H9 (cell line): Measurements from ENCODE around the gene INCENP. TPM values are rescaled to one million over a fixed set of nuclear protein-coding genes. Genes with fewer than 3 reads are reported as not detected.

Source experiments
- DNase-seq: peaks from one replicate; pipeline ENCODE4 v3.0.0-alpha.2; 2017
- H2AFZ ChIP-seq: one replicate; pipeline ENCODE4 v1.6.1; 2013; ENCODE audit warnings: mild to moderate bottlenecking, low read length, control low read depth, moderate library complexity
- H2AK5ac ChIP-seq: 2 replicates; pipeline ENCODE4 v1.6.1; 2013; ENCODE audit warnings: low read length, control low read depth, mixed read lengths; ENCODE audit not compliant: insufficient read length
- H2BK120ac ChIP-seq: one replicate; pipeline ENCODE4 v1.6.1; 2013; ENCODE audit warnings: low read depth, mild to moderate bottlenecking, low read length, control low read depth, inconsistent platforms; ENCODE audit not compliant: poor library complexity, severe bottlenecking
- H2BK12ac ChIP-seq: 2 replicates; pipeline ENCODE4 v1.6.1; 2013; ENCODE audit warnings: low read length, control low read depth, mixed read lengths, low read depth; ENCODE audit not compliant: insufficient read length
- H2BK15ac ChIP-seq: 2 replicates; pipeline ENCODE4 v1.6.1; 2013; ENCODE audit warnings: low read depth, low read length, control low read depth
- H2BK20ac ChIP-seq: one replicate; pipeline ENCODE4 v1.6.1; 2013; ENCODE audit warnings: low read depth, mild to moderate bottlenecking, low read length, control low read depth, inconsistent platforms; ENCODE audit not compliant: poor library complexity, severe bottlenecking
- H2BK5ac ChIP-seq: 2 replicates; pipeline ENCODE4 v1.6.1; 2013; ENCODE audit warnings: low read length, control low read depth, mixed read lengths; ENCODE audit not compliant: insufficient read length
- H3K14ac ChIP-seq: 2 replicates; pipeline ENCODE4 v1.6.1; 2013; ENCODE audit warnings: low read length, control low read depth; ENCODE audit not compliant: insufficient read depth
- H3K18ac ChIP-seq: 2 replicates; pipeline ENCODE4 v1.6.1; 2013; ENCODE audit warnings: low read depth, mild to moderate bottlenecking, mixed read lengths, low read length, control low read depth; ENCODE audit not compliant: insufficient read length
- H3K23ac ChIP-seq: 2 replicates; pipeline ENCODE4 v1.6.1; 2013; ENCODE audit warnings: low read length, control low read depth, mixed read lengths, low read depth; ENCODE audit not compliant: insufficient read length
- H3K23me2 ChIP-seq: 2 replicates; pipeline ENCODE4 v1.6.1; 2013; ENCODE audit warnings: low read depth, mild to moderate bottlenecking, mixed read lengths, low read length, control low read depth; ENCODE audit not compliant: insufficient read length, poor library complexity, severe bottlenecking
- H3K27ac ChIP-seq: 2 replicates; pipeline ENCODE4 v1.5.1; 2013; ENCODE audit warnings: low read length, control low read depth, mixed read lengths, low read depth; ENCODE audit not compliant: insufficient read length
- H3K27me3 ChIP-seq: 2 replicates; pipeline ENCODE4 v1.6.1; 2013; ENCODE audit warnings: low read length, control low read depth, inconsistent platforms; ENCODE audit not compliant: insufficient read depth
- H3K4ac ChIP-seq: 2 replicates; pipeline ENCODE4 v1.6.1; 2013; ENCODE audit warnings: low read depth, mild to moderate bottlenecking, control low read depth, inconsistent platforms, low read length, moderate library complexity
- H3K4me1 ChIP-seq: 2 replicates; pipeline ENCODE4 v1.6.1; 2013; ENCODE audit warnings: low read length, control low read depth, inconsistent platforms; ENCODE audit not compliant: insufficient read depth
- H3K4me2 ChIP-seq: 2 replicates; pipeline ENCODE4 v1.6.1; 2013; ENCODE audit warnings: low read length, control low read depth, mixed read lengths; ENCODE audit not compliant: insufficient read length, insufficient read depth
- H3K56ac ChIP-seq: 2 replicates; pipeline ENCODE4 v1.6.1; 2013; ENCODE audit warnings: low read depth, mild to moderate bottlenecking, mixed read lengths, low read length, control low read depth; ENCODE audit not compliant: insufficient read length
- H3K79me1 ChIP-seq: 2 replicates; pipeline ENCODE4 v1.6.1; 2013; ENCODE audit warnings: low read depth, mild to moderate bottlenecking, moderate library complexity, low read length, control low read depth, inconsistent platforms; ENCODE audit not compliant: insufficient read depth, poor library complexity, severe bottlenecking
- H3K79me2 ChIP-seq: 2 replicates; pipeline ENCODE4 v1.6.1; 2013; ENCODE audit warnings: low read length, control low read depth, inconsistent platforms; ENCODE audit not compliant: insufficient read depth
- H3K9ac ChIP-seq: 2 replicates; pipeline ENCODE4 v1.6.1; 2013; ENCODE audit warnings: low read length, control low read depth, mixed read lengths; ENCODE audit not compliant: insufficient read length; ENCODE audit errors: extremely low read depth
- H3K9me3 ChIP-seq: one replicate; pipeline ENCODE4 v1.6.1; 2013; ENCODE audit warnings: low read depth, low read length, inconsistent platforms; ENCODE audit not compliant: control insufficient read depth
- H3T11ph ChIP-seq: one replicate; pipeline ENCODE4 v1.6.1; 2013; ENCODE audit warnings: mild to moderate bottlenecking, low read length, control low read depth, inconsistent platforms
- H4K20me1 ChIP-seq: one replicate; pipeline ENCODE4 v1.6.1; 2013; ENCODE audit not compliant: control insufficient read depth, insufficient read length, insufficient read depth
- H4K5ac ChIP-seq: 2 replicates; pipeline ENCODE4 v1.6.1; 2013; ENCODE audit warnings: low read depth, mild to moderate bottlenecking, mixed read lengths, low read length, control low read depth; ENCODE audit not compliant: insufficient read length
- H4K8ac ChIP-seq: replicated peaks from 2 replicates; pipeline ENCODE4 v1.6.1; 2013; ENCODE audit warnings: low read length, control low read depth, mixed read lengths, low read depth; ENCODE audit not compliant: insufficient read length
- H4K91ac ChIP-seq: 2 replicates; pipeline ENCODE4 v1.6.1; 2013; ENCODE audit warnings: low read depth, mild to moderate bottlenecking, moderate library complexity, mixed read lengths, low read length, control low read depth; ENCODE audit not compliant: insufficient read length
- H3K27ac Mint-ChIP-seq, 3 experiments: 2 replicates in 2 of 3; 3 replicates in 1 of 3; pipeline ENCODE4 v1.8.0; 2020 to 2021; ENCODE audit warnings: mixed read lengths in 3 of 3, mild to moderate bottlenecking in 1 of 3, moderate library complexity in 1 of 3
- H3K27me3 Mint-ChIP-seq: 2 replicates; pipeline ENCODE4 v1.8.0; 2021; ENCODE audit warnings: low read depth, mild to moderate bottlenecking, moderate library complexity, mixed read lengths
- H3K36me3 Mint-ChIP-seq, 3 experiments: 2 replicates in 2 of 3; 3 replicates in 1 of 3; pipeline ENCODE4 v1.8.0; 2020 to 2021; ENCODE audit warnings: low read depth in 3 of 3, mixed read lengths in 3 of 3; ENCODE audit not compliant: insufficient read depth in 1 of 3
- H3K4me1 Mint-ChIP-seq, 2 experiments: 2 replicates each; pipeline ENCODE4 v1.8.0; 2020; ENCODE audit warnings: mixed read lengths in 2 of 2
- H3K4me3 Mint-ChIP-seq, 2 experiments: 2 replicates in 1 of 2; 3 replicates in 1 of 2; pipeline ENCODE4 v1.8.0; 2020 to 2021; ENCODE audit warnings: mild to moderate bottlenecking in 2 of 2, mixed read lengths in 2 of 2, moderate library complexity in 1 of 2
- H3K9me3 Mint-ChIP-seq, 2 experiments: 2 replicates in 1 of 2; 3 replicates in 1 of 2; pipeline ENCODE4 v1.8.0; 2020; ENCODE audit warnings: mild to moderate bottlenecking in 2 of 2, mixed read lengths in 2 of 2, moderate library complexity in 1 of 2
- WGBS: extraction: QIAGEN DNeasy Blood & Tissue Kit; methylation state at CpG from one replicate; pipeline ENCODE4 v1.1.7; 2013; ENCODE audit warnings: missing lambda C conversion rate, low lambda C conversion rate, mixed read lengths; ENCODE audit not compliant: insufficient read length; ENCODE audit errors: extremely low coverage; 5-methylcytosine and 5-hydroxymethylcytosine counted together
- total RNA-seq: library from RNA; stranded (reverse); gene quantifications from 2 replicates; pipeline ENCODE4 v1.2.1, GENCODE V29; 2021
- TF ChIP-seq, protein P1 (sequence below): fragments of 200-600 bp; sonication (generic); conservative IDR thresholded peaks from 3 replicates; pipeline ENCODE4 v1.8.0; 2021; ENCODE audit warnings: antibody characterized with exemption, mild to moderate bottlenecking

The INCENP gene
- total RNA-seq, 1 experiment from 2014 or later: 99.9 TPM

DNA sequence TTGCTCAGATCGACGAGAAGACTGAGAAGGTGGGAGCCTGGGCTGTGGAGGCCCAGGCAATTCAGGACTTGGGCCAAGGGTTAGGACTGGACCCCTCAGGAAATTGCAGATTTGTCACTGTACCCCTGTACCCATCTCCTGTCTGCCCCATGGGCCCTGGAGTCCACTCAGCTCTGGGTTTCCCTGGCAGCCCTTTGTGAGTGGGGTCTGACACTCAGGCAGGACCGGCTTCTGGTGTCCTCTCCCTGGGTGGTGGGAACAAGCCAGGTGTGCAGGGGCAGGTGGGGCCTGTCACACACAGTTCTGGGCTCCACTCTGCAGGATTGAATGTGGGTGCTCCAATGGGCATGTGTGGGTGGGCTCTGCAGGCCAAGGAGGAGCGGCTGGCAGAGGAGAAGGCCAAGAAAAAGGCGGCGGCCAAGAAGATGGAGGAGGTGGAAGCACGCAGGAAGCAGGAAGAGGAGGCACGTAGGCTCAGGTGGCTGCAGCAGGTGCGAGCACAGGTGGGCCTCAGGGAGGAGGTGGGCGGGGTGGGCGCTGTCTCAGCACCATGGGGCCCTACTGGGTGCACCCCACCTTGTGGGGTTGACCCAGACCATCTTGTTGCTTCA, 21.6 kb downstream of the INCENP start:
- Mint-ChIP-seq H3K27ac (no peak overlapping the region), H3K9me3 (no peaks in the 10 kb centered on the region; a peak in 1 of 5 replicates), H3K36me3 (peaks cover 53 to 91% (median 88%) of the 10 kb centered on the region in 3 experiments), H3K27me3 (no peaks in the 10 kb centered on the region), H3K4me1 (no peaks in the 10 kb centered on the region), H3K4me3 (no peak overlapping the region)
- no peak overlapping the region for H2AK5ac ChIP-seq
- no peak overlapping the region for H2AFZ ChIP-seq
- no peaks in the 10 kb centered on the region for H3K27me3 ChIP-seq
- no peaks in the 10 kb centered on the region for H3K9me3 ChIP-seq
- H3K18ac ChIP-seq: no peak overlapping the region
- H3K23me2 ChIP-seq: no peaks in the 10 kb centered on the region
- DNase-seq: peak; percentile 17
- H3K23ac ChIP-seq: no peak overlapping the region
- no peaks in the 10 kb centered on the region for H3K79me2 ChIP-seq
- H3K4me1 ChIP-seq: no peaks in the 10 kb centered on the region
- H3K4ac ChIP-seq: no peak overlapping the region
- H3T11ph ChIP-seq: no peak overlapping the region
- no peaks in the 10 kb centered on the region for H4K20me1 ChIP-seq
- no peak overlapping the region for H4K91ac ChIP-seq
- H2BK120ac ChIP-seq: no peak overlapping the region
- H4K5ac ChIP-seq: no peak overlapping the region
- no peak overlapping the region for H3K56ac ChIP-seq
- TF ChIP-seq, protein P1, sequence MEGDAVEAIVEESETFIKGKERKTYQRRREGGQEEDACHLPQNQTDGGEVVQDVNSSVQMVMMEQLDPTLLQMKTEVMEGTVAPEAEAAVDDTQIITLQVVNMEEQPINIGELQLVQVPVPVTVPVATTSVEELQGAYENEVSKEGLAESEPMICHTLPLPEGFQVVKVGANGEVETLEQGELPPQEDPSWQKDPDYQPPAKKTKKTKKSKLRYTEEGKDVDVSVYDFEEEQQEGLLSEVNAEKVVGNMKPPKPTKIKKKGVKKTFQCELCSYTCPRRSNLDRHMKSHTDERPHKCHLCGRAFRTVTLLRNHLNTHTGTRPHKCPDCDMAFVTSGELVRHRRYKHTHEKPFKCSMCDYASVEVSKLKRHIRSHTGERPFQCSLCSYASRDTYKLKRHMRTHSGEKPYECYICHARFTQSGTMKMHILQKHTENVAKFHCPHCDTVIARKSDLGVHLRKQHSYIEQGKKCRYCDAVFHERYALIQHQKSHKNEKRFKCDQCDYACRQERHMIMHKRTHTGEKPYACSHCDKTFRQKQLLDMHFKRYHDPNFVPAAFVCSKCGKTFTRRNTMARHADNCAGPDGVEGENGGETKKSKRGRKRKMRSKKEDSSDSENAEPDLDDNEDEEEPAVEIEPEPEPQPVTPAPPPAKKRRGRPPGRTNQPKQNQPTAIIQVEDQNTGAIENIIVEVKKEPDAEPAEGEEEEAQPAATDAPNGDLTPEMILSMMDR: no peak
- no peak overlapping the region for H2BK20ac ChIP-seq
- H3K27ac ChIP-seq: no peak overlapping the region
- no peak overlapping the region for H4K8ac ChIP-seq
- H3K9ac ChIP-seq: no peak overlapping the region
- no peak overlapping the region for H3K14ac ChIP-seq
- no peaks in the 10 kb centered on the region for H3K79me1 ChIP-seq
- H2BK12ac ChIP-seq: no peak overlapping the region
- WGBS: no CpG with 5 or more reads among the region's 11 CpGs
- no peak overlapping the region for H2BK5ac ChIP-seq
- H3K4me2 ChIP-seq: no peak overlapping the region
- H2BK15ac ChIP-seq: no peak overlapping the region
